Small intestine (tissue), 7 donors: ENCODE results near the gene ERVH48-1. TPM values are rescaled to one million over a fixed set of nuclear protein-coding genes. Genes with fewer than 3 reads are reported as not detected.
"Not testable (repeated sequence)": the region's sequence is repeated elsewhere in the genome, so short reads cannot be mapped to it uniquely, and the experiment has no call there.

Experiments
- DNase-seq, 2 donors: peaks; one replicate each; pipeline versions ENCODE4 v3.0.0 to v3.0.0-alpha.2; 2013
- FAIRE-seq: peaks from 2 replicates; lab custom pipeline; 2012; peaks lifted over from hg19 to GRCh38; lab: Jason Lieb, UNC
- H3K27ac ChIP-seq, 3 donors: one replicate each; pipeline ENCODE4 v1.5.1; 2013; ENCODE audit warnings: low read length in 2 of 3, mild to moderate bottlenecking in 2 of 3, control low read depth in 1 of 3, inconsistent platforms in 1 of 3, low read depth in 1 of 3, moderate library complexity in 1 of 3
- H3K27me3 ChIP-seq, 3 donors: one replicate each; pipeline ENCODE4 v1.6.1; 2013; ENCODE audit warnings: low read length in 3 of 3, inconsistent platforms in 1 of 3; ENCODE audit not compliant: control insufficient read depth in 3 of 3, insufficient read depth in 3 of 3
- H3K36me3 ChIP-seq, 3 donors: one replicate each; pipeline ENCODE4 v1.6.1; 2013; ENCODE audit warnings: low read length in 3 of 3, inconsistent platforms in 1 of 3, low read depth in 1 of 3, mild to moderate bottlenecking in 1 of 3, moderate library complexity in 1 of 3; ENCODE audit not compliant: control insufficient read depth in 3 of 3, insufficient read depth in 2 of 3
- H3K4me1 ChIP-seq, 3 donors: one replicate each; pipeline ENCODE4 v1.6.1; 2013; ENCODE audit warnings: low read length in 2 of 3, inconsistent platforms in 1 of 3, low read depth in 1 of 3, mild to moderate bottlenecking in 1 of 3, moderate library complexity in 1 of 3; ENCODE audit not compliant: control insufficient read depth in 3 of 3, insufficient read depth in 2 of 3
- H3K4me3 ChIP-seq, 3 donors: one replicate each; pipeline ENCODE4 v1.5.1; 2013; ENCODE audit warnings: low read length in 3 of 3, control low read depth in 1 of 3, inconsistent platforms in 1 of 3, low read depth in 1 of 3, mild to moderate bottlenecking in 1 of 3, moderate library complexity in 1 of 3
- H3K9me3 ChIP-seq, 2 donors: one replicate each; pipeline ENCODE4 v1.6.1; 2013; ENCODE audit warnings: low read depth in 1 of 2, low read length in 1 of 2; ENCODE audit not compliant: control insufficient read depth in 2 of 2, insufficient read depth in 1 of 2
- WGBS, 3 donors: extraction: QIAGEN DNeasy Blood & Tissue Kit; methylation state at CpG; one replicate each; pipeline ENCODE4 v1.1.7; 2013; 5-methylcytosine and 5-hydroxymethylcytosine counted together
- polyA plus RNA-seq, 4 donors: library from polyadenylated mRNA; stranded (reverse) in 3 of 4; unstranded in 1 of 4; fragments of 200-250 nt in 3 of 4; fragments of 120-200 nt in 1 of 4; gene quantifications; one replicate each; pipeline versions ENCODE4 v1.2.1 to v1.2.3, GENCODE V29; 2013
- donor health status: healthy with polysubstance abuse.
- donor health status: control.
- donor health status: control.
- donor health status: Bipolar disorder and iron deficiency.
- donor health status: healthy.

The ERVH48-1 gene
- polyA plus RNA-seq, 4 donors, result 0.89 TPM; not detected in 3

- H3K4me3 ChIP-seq, result no peak overlapping the region
- no peaks in the 10 kb centered on the region for H3K27me3 ChIP-seq
- no peaks in the 10 kb centered on the region for H3K36me3 ChIP-seq
- DNase-seq (no peak), FAIRE-seq (no peak)
- no peaks in the 10 kb centered on the region for H3K4me1 ChIP-seq
- H3K9me3 ChIP-seq, result no peaks in the 10 kb centered on the region
- H3K27ac ChIP-seq, result no peak overlapping the region
- WGBS, 3 donors, result 69 to 79% (median 78%) methylated on average over 3 of the region's 3 CpGs
Observed at GRCh38 chr21:42965211-42965560, 39.8 kb upstream of the ERVH48-1 start.

GRCh38 chr21:42964546-42965210 lies 39.2 kb upstream of the ERVH48-1 start:
- H3K4me1 ChIP-seq, result no peaks in the 10 kb centered on the region
- no peak overlapping the region for H3K27ac ChIP-seq
- H3K9me3 ChIP-seq, result no peaks in the 10 kb centered on the region
- H3K4me3 ChIP-seq, result no peak overlapping the region
- no peak for FAIRE-seq
- DNase-seq, result no peak
- 94 to 95% (median 95%) methylated on average over 13 of the region's 13 CpGs for WGBS, 3 donors
- no peaks in the 10 kb centered on the region for H3K36me3 ChIP-seq
- H3K27me3 ChIP-seq, result no peaks in the 10 kb centered on the region

- DNase-seq (no peak), FAIRE-seq (no peak)
Observed at GRCh38 chr21:42964086-42964485, 38.7 kb upstream of the ERVH48-1 start.

GRCh38 chr21:42962380-42963007 lies 37.1 kb upstream of the ERVH48-1 start:
- FAIRE-seq, result no peak
- H3K36me3 ChIP-seq, result no peaks in the 10 kb centered on the region
- no peaks in the 10 kb centered on the region for H3K4me1 ChIP-seq
- H3K27me3 ChIP-seq, result no peaks in the 10 kb centered on the region
- H3K4me3 ChIP-seq, result no peak overlapping the region
- no peak for DNase-seq
- H3K27ac ChIP-seq, result no peak overlapping the region
- H3K9me3 ChIP-seq, result no peaks in the 10 kb centered on the region
- WGBS, 3 donors, result 78 to 81% (median 79%) methylated on average over 3 to 6 of the region's 6 CpGs

More at GRCh38 chr21:42964086-42964485, 38.7 kb upstream of the ERVH48-1 start:
- Histone ChIP-seq H3K27ac (no peak overlapping the region), H3K9me3 (no peaks in the 10 kb centered on the region), H3K36me3 (no peaks in the 10 kb centered on the region), H3K4me3 (no peak overlapping the region), H3K4me1 (no peaks in the 10 kb centered on the region), H3K27me3 (no peaks in the 10 kb centered on the region)
- 91 to 92% (median 92%) methylated on average over 9 of the region's 9 CpGs for WGBS, 3 donors

GRCh38 chr21:42959728-42960127 lies 34.3 kb upstream of the ERVH48-1 start:
- 81 to 92% (median 87%) methylated on average over 3 of the region's 3 CpGs for WGBS, 3 donors
- Histone ChIP-seq H3K9me3 (peaks cover 0 to 7% of the 10 kb centered on the region in 2 donors), H3K36me3 (no peaks in the 10 kb centered on the region), H3K4me1 (peaks cover 0 to 10% (median 0%) of the 10 kb centered on the region in 3 donors), H3K27me3 (no peaks in the 10 kb centered on the region), H3K4me3 (no peak overlapping the region), H3K27ac (no peak overlapping the region)
- FAIRE-seq (no peak), DNase-seq (no peak)

GRCh38 chr21:42958122-42958521 lies 32.7 kb upstream of the ERVH48-1 start:
- H3K9me3 ChIP-seq, H3K27ac ChIP-seq, H3K36me3 ChIP-seq, H3K4me3 ChIP-seq, FAIRE-seq, DNase-seq, H3K27me3 ChIP-seq: not testable (repeated sequence)
- peaks cover 0 to 10% (median 0%) of the 10 kb centered on the region in 3 donors for H3K4me1 ChIP-seq
- 64 to 84% (median 68%) methylated on average over 6 of the region's 6 CpGs for WGBS, 3 donors

- FAIRE-seq (no peak), DNase-seq (no peak)
- Histone ChIP-seq H3K27ac (no peak overlapping the region), H3K36me3 (no peaks in the 10 kb centered on the region), H3K4me1 (peaks cover 0 to 10% (median 0%) of the 10 kb centered on the region in 3 donors), H3K9me3 (peaks cover 0 to 7% of the 10 kb centered on the region in 2 donors), H3K4me3 (no peak overlapping the region), H3K27me3 (no peaks in the 10 kb centered on the region)
- WGBS, 3 donors, result 80 to 84% (median 82%) methylated on average over 13 of the region's 13 CpGs
Observed at GRCh38 chr21:42956824-42957630, 31.6 kb upstream of the ERVH48-1 start.

GRCh38 chr21:42951193-42951592 lies 25.8 kb upstream of the ERVH48-1 start:
- not testable (repeated sequence) for H3K27ac ChIP-seq, H3K4me3 ChIP-seq, H3K9me3 ChIP-seq, H3K36me3 ChIP-seq, FAIRE-seq, H3K4me1 ChIP-seq, DNase-seq, H3K27me3 ChIP-seq
- 94 to 96% (median 96%) methylated on average over 9 of the region's 9 CpGs for WGBS, 3 donors
